GM18867 (cell line): ENCODE measurements around the gene IL3.
A peak's percentile ranks its signal among the peaks of the same experiment; 100 is the strongest.

ENCODE experiments used
- ATAC-seq: cut with Tn5 transposase; IDR thresholded peaks from one replicate; pipeline ENCODE4 v1.9.1; 2021; ENCODE audit warnings: mild to moderate bottlenecking, moderate library complexity; ENCODE audit not compliant: unreplicated experiment

Gene IL3

DNA sequence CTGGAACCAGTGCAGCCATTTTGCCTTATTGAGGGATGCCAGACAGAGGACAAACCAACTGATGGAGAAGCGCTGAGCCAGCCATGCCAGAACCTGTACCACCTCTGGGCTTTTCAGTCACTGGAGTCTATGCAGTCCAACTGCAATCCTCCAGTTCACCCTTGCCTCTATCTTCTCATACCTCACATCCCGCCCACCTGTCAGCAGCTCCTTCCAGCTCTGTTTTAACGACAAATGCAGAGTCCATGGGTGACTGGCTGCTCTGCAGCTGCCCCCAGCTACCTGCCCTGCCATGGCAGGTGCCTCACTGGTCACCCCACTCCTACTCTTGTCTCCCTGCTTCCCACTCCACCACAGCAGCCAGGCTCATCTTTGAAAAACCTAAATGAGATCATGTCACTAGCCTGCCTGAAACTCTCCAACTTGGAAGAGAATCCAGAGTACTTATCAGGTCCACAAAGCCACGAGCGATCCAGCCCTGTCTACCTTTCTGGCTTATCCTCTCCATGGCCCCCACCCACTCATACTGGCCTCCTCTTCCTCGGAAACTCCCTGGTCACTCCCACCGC lies 35.0 kb upstream of the IL3 start:
- no peak for ATAC-seq

DNA sequence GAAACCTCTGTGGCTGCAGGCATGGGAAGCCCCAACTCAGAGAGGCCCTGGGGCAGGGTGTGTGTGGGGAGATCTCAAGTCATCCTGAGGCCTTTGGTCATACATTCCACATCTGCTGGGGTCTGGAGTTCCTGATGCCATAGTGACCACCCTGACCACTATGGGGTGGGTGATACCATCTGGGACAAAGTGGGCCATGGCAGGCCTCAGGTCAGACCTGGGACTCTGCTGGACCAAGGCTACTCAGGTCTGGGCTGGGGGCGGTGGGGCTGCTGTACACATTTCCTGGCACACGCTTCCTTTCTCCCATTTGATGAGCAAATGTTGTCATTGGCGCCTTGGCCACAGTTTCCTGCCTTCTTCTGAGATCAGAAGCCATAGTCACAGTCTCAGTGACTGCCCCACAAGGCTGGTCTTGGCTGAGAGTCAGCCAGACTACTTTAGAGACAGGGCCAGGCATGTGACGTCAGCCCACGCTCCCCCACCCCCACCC lies 33.9 kb upstream of the IL3 start:
- ATAC-seq = no peak

DNA sequence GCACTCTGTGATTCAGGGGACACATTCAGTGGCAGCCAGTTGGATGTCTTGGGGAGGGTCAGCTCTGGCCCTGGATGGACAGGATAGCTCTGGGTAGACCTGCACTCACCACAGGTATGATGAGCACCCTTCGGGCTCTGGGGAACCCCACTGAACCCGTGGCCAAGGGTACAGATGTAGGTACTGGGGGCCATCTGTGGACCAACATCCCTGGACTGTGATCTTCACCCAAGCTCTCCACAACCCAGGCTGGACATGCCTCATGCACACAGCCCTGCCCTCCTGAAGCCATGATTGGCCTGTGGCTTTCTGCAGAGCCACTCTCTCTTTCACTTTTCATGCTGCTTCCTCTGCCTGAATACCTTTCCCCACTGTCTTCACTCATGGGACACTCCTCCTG lies 33.4 kb upstream of the IL3 start:
- peak; percentile 61 for ATAC-seq

DNA sequence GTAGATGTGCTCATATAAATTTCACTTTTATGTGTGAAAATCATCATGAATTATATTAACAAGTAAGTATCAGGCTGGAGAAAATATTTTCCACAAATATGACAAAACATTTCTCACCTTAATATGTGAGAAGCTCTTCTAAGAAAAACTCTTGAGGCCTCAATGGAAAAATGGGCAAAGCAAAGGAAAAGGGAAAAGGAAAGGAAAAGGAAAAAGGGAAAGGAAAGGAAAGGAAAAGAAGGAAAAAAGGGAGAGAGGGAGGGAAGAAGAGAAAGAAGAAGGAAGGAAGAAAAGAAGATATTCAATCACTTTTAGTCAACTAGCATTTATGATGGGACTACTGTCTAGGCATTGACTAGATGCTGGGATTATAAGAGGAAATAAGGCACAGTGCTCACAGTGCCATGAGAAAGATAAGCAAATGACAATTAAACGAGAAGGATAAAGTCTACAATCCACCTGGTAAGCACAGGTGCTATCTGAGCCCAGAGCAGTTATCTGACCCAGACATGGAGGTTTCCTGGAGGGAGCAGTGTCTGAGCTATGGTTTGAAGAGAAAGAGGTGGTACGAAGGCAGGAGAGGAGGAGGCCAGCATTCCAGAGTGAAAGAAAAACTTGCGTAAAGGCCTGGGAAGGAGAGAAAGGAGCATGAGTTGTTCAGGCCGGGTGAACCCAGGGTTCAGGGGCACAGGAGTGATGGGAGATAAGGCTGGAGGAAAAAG lies 30.7 kb upstream of the IL3 start:
- ATAC-seq = no peak

DNA sequence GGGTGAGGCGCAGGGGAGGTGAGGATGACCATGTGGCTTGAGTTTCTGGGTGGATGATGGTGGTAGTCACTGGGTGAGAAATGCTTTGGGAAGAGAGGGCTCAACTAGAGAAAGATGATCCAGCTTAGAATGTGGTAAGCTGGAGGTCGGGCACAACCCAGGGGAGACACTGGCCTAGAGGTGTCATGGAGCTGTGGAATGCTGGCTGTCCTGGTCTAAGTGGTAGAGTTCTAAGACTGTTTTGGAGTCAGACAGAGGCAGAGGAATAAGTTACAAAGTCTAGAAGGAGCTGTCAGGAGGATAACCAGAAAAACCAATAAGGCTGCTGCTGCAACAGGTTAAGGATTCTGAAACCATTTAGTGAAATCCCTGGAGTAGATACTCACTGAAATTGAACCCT lies 29.8 kb upstream of the IL3 start:
- ATAC-seq = no peak

DNA sequence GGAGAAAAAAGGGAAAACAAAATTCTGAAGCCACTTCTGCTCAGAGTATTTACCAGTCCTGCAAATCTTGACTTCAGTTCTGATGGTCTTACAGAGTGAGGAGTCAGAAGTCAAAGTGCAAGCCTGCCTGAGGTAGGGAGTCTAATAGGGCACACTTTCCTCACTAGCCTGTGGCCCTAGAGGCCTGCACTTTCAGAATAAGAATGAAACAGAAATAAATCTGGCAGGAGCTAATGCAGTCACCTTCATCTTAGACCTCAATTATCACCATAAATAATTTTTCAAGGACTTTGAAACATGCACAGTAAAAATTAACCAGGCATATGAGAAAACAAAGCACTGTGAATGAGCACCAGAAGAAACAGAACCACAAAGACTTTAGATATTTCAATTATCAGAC lies 28.3 kb upstream of the IL3 start:
- ATAC-seq = no peak

DNA sequence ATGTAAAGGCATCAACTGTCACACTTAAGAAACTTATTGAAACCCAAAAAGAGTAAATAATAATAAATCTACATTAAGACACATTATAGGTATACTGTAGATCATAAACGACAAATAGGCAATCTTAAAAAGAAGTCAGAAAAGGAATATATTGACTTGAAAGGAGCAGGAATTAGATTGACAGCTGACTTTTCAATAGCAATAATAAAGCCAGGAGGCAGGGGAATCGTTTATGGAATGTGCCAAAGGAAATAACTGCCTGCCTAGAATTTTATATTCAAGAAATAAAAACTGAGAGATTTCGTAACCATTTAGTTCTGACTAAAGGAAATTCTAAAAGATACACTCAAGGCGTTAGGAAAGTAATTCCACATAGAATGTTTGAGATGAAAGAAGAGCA lies 27.3 kb upstream of the IL3 start:
- no peak for ATAC-seq

DNA sequence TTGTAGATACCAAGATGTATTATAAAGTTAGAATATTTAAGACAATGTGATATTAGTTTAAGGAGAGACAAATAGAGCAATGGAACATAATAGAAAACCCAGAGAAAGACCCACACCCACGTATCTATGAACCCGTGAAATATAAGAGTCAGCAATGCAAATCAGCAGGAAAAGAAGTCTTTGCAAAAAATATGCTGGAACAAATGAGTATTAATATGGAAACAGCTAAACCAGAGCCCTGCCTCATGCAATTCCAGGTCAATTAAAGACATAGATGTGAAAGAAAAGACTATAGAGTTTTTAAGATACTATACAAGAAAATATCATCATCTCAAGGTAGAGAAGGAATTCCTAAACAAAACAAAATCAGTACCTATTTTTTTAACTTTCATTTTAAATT lies 23.1 kb upstream of the IL3 start:
- ATAC-seq = no peak

DNA sequence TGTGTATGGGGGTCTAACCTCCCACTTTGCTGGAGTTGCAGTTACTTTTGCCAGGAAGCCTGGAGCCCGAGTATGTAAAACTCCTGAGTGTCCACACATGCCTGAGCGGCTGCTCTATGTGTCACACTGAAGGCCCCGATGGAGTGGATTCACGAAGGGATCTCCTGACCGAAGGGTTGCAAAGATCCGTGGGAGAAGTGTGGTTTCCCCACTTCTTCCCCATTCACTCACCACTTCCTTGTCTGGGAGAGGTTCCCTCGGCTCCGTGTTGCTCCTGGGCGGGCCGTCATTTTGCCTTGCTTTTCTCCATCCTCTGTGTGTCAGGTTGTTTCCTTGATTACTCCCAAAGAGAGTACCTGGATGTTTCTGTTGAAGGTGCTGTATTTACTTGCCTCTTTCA lies 16.2 kb upstream of the IL3 start:
- ATAC-seq = no peak

DNA sequence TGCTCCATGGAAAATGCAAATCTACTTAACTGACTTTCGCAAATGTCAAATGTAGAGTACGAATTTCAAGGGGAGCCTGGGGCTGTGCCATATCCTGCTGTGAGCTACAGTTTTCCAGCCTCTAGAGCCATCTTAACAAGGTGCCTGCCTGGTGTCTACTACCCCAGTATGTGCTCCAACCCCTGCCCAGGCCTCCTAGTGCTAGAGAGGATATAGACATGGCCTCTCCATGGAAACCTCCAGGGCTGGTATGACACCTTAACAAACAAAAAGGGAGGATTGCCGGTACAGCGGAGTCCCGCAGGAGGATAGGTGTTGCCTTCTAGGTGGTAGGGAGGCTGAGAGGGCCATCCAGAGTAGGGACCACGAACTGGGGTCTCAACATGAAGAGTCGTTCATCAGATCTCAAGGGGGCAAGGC lies 13.6 kb upstream of the IL3 start:
- ATAC-seq = no peak

DNA sequence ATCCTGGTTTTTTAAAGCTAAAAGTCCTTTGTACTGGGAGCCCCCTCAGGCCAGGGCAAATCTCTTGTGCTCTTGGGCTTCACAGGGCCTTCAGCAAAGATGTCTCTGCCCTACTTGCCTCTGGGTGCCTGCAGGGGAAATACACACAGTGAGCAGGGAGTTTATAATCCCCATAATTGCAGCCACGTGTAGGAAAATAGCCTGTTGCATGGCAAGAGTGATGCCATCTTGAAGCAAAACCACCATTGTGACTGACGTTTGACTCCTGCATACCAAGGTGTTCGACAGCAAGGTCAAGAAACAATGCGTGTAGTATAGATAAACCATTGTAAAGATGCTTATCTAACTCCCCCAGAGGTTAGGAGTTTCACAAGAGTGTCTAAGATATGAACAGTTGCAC lies 11.4 kb upstream of the IL3 start:
- ATAC-seq = no peak

DNA sequence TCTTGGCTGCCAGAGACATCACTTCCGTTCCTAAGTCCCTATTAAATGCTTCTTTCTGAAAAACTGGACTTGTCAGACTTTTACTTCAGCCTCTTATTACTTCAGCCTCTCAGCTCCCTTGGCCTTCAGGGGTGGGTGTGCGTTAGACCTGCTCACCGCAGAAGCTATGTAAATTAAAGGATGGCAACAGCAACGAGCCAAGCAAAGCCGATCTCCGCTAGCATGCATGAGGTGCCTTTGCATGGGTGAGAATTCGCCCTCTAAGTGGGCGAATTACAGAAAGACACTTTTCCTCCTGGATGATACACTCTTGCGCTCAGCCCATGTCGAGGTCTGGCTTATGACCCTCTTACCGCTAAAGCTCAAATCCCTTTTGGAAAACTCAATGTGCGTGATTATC lies 10.9 kb upstream of the IL3 start:
- no peak for ATAC-seq

DNA sequence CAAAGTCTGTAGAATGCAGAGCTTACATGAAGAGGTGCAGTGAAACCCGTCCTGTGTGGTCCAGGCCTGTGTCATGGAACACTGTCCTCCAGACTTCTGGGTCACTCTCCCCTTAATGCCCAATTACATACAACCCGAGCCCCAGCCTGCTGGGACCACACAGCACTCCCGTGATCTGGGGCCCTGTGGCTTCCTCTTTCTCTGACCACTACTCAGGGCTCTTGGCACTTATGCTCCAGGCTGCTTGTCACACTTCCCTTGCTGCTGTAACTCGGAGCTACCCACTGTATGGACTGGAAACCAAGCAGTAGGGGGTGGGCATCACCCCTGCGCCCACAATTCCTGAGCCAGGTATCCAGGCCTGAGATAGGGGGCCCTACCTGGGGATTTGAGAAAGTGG lies 10.3 kb upstream of the IL3 start:
- ATAC-seq = no peak

DNA sequence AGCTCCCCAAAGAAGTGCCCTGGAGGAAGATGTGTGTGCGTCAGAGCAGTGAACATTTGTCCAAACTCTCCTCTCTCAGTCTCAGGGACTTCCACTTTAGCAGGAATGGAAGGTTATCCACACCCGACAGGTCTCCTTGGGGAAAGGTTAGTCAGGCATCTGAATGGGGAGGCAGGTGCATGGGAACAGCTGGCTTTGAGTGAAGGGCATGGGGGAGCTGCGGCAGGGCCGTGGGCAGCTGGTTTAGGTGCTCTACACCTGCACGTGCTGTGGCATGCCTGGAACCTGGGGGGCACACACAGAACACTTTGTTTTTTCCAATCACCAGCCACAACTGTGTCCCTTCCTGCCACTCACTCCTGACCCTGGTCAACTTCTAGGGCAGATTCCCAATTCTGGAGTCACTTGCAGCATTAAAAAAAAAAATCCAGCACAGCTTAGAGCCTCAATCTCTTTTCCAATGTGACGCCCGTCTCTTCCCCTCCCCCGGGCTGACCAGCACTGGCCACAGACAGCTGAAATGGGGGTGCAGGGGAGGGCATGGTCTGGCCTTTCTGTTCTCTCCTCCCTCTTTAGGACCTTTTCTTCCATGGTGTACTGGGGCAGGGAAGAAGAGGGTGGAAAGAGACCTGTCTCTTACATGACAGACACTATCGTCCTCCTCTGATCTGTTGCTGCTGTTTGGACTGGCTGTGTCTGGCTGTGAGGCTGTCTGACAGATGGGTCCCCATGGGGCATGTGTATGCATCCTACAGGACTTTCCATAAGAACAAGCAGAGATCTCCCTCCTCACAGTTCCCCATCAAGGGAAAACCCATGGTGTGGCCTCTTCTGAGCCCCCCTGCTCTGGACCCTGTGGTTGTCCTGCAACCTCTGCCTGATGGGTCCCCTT lies 9.5 kb upstream of the IL3 start:
- ATAC-seq = no peak

DNA sequence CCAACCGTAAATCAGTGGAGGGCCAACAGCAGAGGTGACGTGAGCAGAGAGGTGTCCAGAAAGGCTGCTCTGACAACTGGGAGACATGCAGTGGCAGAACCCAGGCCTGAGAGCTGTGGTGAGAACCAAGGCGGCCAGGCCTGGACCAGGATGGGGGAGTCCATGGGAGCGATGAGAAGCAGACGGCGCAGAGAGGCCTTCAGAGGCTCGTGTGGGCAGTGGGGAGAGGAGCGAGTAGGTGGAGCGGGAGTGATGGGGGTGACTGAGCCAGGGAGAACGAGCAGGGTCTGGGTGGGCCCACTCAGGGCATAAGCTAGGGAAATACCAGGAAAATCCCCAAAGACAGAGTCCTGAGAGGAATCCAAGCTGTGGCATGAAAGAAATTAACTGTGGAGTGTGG lies 7.9 kb upstream of the IL3 start:
- no peak for ATAC-seq

DNA sequence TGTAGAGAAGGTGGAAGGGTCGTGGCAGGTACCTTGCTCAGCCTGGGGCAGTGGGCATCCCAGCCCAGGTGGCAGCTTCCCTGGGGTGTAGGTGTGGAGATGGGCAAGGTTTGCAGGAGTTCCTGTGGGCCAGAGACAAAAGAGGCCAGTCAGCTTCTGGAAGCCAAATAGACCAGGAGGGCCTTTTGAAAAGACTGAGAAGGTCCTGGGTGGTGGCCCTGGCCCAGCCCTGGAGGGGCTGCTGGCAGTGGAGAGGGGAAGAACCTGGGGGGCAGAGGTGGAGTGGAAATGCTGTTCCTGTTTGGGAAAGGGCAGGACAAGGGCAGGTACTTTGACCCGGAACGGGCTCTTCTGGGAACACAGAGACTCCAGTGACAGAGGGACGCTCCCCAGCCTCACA lies 7.0 kb upstream of the IL3 start:
- no peak for ATAC-seq

DNA sequence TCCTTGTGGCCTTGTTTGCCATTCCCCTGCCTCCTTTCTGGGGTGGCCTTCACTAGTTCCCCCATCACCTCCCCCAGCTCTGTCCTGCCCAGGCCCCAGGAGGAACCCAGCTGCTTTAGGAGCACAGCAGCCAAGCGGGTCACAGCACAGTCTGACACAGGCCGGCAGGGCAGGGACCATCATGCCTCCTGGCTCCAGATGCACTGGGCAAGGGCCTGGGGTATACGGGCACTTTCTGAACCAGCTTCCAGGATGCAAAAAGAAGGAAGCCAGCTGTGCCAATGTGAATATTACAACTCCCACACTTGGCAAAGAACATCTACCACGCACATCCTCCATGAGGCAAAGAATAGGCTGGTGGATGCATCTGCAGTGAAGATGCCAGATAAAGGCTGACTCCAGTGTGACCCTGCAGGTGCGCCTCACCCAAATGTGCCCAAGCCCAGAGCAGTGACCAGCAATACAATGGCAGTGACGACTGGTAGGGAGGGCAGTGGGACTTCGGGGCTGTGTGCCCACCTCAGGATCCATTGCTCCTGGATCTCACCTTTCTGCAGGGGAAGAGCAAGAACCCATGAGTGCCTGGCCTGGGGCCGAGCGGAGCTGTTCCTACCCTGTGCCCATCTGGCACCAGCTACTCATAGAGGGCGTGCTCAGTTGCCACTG lies 6.3 kb upstream of the IL3 start:
- no peak for ATAC-seq

DNA sequence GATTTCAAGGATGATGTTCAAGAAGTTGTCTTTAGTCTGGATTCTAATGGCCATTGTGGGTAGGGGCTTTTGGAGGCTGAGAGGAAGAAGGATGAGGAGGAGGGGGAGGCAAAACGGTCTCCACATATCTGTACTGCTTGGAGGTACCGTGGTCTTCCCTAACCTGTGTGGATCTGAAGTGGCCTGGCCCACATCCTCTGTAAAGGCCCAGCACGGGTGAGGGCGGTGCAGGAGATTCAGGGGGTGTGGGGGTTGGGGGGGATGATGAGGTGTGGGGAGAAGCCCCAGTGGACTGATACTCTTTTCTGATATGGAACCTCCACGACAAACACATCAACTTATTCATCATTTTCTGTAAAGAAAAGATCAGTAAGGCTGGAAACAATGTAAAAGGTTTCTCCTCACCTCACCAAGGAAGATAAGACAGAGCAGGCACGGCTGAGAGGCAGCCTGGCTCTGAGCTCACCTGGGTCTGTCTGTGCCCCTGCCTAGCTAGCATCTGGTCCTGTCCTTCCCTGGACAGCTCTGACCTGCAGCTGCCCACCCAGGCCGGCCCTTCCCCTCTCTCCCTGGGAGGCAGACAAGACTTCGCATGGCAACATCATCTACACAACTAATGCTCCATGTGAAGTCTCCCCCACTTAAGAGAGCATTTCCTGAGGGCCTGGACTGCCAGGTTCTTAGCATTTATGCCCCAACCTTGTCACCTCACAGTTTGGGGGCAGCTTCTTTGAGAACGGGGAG lies 5.6 kb upstream of the IL3 start:
- ATAC-seq = no peak

DNA sequence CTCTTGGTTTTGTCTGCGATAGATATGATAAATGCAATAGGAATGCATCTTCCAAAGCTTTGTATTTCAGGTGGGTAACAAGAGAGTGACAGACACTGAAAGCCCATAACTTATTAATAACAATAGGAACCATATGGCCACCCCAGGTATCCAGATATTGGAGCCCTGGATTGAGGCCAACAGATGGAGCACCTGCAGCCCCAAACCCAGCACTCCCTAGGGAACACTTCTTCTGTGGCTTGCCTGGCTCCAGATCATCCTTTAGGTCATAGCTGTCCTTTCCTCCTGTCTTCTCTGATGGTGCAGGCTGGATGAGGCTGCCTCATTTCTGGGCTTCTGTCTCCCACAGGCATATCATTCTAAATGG lies 5.0 kb upstream of the IL3 start:
- no peak for ATAC-seq

DNA sequence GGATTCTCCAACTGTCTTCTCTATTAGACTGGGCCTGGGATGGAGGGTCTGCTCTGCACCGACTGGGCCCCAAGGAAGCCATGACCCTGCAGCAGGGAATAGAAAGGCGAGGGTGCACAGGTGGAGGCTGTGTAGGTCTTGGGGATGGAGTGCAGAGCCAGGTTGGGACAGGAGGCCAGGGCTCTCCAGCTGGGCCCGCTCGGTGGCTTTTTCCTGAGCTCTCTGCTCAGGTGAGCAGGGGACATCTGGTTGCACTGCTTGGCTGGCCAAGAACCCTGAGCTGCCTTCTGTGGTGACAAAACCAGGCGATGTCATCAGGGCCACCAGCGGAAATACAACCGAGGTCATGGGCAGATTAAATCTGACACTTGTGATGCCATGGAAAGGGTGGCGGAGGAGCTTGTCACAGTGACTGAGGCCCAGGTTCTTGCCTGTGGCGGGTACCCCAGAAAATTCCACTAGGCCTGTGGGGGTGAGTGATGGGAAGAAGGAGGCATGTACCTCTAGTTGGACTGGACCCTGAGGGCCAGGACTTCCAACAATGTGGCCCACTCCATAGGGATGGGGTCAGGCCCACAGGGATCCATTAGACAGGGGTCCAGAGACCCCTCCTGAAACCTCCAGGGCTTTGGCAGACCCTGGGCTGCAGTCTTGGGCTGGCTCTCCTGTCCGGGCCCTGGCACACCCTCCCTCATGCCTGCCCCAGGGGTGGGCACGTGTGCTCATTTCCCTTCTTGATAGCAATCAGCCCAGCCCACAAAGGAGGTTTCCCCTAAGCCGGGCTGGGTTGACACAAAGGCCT lies 4.4 kb upstream of the IL3 start:
- ATAC-seq = no peak
